Measurements from ENCODE around the gene ABCA3. TPM values are rescaled to one million over a fixed set of nuclear protein-coding genes. Genes with fewer than 3 reads are reported as not detected.

Gene ABCA3
- total RNA-seq, 1 experiment from 2014 or later, result 7.6 TPM

- no peaks in the 10 kb centered on the region for H3K4me1 Mint-ChIP-seq (ENCODE audit: low read depth, unreplicated experiment)
- intact Hi-C loops (cut with micrococcal nuclease; ENCODE audit: unreplicated experiment), result no loop called here
- no peak for DNase-seq
- CTCF ChIA-PET, result no interaction called here
- peaks cover 13% of the 10 kb centered on the region for H3K27me3 Mint-ChIP-seq (ENCODE audit: unreplicated experiment)
- H3K27ac Mint-ChIP-seq (ENCODE audit: unreplicated experiment), result no peak overlapping the region
- H3K36me3 Mint-ChIP-seq (ENCODE audit: insufficient read depth, unreplicated experiment), result peaks cover 5% of the 10 kb centered on the region
- no peaks in the 10 kb centered on the region for H3K9me3 Mint-ChIP-seq (ENCODE audit: low read depth, unreplicated experiment)
- TF ChIP-seq CTCF (IDR thresholded peaks at IDR 0.05; ENCODE audit: unreplicated experiment), result no peak
- BruUV-seq (replicated peaks), result no TSS peak
- H3K4me3 Mint-ChIP-seq (ENCODE audit: low read depth, unreplicated experiment), result no peak overlapping the region
Observed at GRCh38 chr16:2284797-2285576, 55.5 kb downstream of the ABCA3 start.

- TF ChIP-seq CTCF (IDR thresholded peaks at IDR 0.05; ENCODE audit: unreplicated experiment), result no peak
- CTCF ChIA-PET, result no interaction called here
- intact Hi-C loops (cut with micrococcal nuclease; ENCODE audit: unreplicated experiment), result no loop called here
- H3K4me3 Mint-ChIP-seq (ENCODE audit: low read depth, unreplicated experiment), result no peak overlapping the region
- no peaks in the 10 kb centered on the region for H3K9me3 Mint-ChIP-seq (ENCODE audit: low read depth, unreplicated experiment)
- DNase-seq, result no peak
- H3K36me3 Mint-ChIP-seq (ENCODE audit: insufficient read depth, unreplicated experiment), result peaks cover 5% of the 10 kb centered on the region
- no TSS peak for BruUV-seq (replicated peaks)
- peaks cover 13% of the 10 kb centered on the region for H3K27me3 Mint-ChIP-seq (ENCODE audit: unreplicated experiment)
- no peaks in the 10 kb centered on the region for H3K4me1 Mint-ChIP-seq (ENCODE audit: low read depth, unreplicated experiment)
- H3K27ac Mint-ChIP-seq (ENCODE audit: unreplicated experiment), result no peak overlapping the region
Observed at GRCh38 chr16:2284001-2284770, 56.3 kb downstream of the ABCA3 start.

- CTCF ChIA-PET, result no interaction called here
- Mint-ChIP-seq H3K27ac (ENCODE audit: unreplicated experiment) (no peak overlapping the region), H3K9me3 (ENCODE audit: low read depth, unreplicated experiment) (no peaks in the 10 kb centered on the region), H3K4me1 (ENCODE audit: low read depth, unreplicated experiment) (no peaks in the 10 kb centered on the region), H3K36me3 (ENCODE audit: insufficient read depth, unreplicated experiment) (peaks cover 5% of the 10 kb centered on the region), H3K4me3 (ENCODE audit: low read depth, unreplicated experiment) (no peak overlapping the region), H3K27me3 (ENCODE audit: unreplicated experiment) (peaks cover 14% of the 10 kb centered on the region)
- no peak for TF ChIP-seq CTCF (IDR thresholded peaks at IDR 0.05; ENCODE audit: unreplicated experiment)
- BruUV-seq (replicated peaks), result no TSS peak
- no peak for DNase-seq
- intact Hi-C loops (cut with micrococcal nuclease; ENCODE audit: unreplicated experiment), result no loop called here
Observed at GRCh38 chr16:2282866-2283555, 57.5 kb downstream of the ABCA3 start.

GRCh38 chr16:2282262-2282661 lies 58.3 kb downstream of the ABCA3 start:
- H3K36me3 Mint-ChIP-seq (ENCODE audit: insufficient read depth, unreplicated experiment), result peaks cover 5% of the 10 kb centered on the region
- H3K4me3 Mint-ChIP-seq (ENCODE audit: low read depth, unreplicated experiment), result no peak overlapping the region
- peaks cover 22% of the 10 kb centered on the region for H3K27me3 Mint-ChIP-seq (ENCODE audit: unreplicated experiment)
- no peak for DNase-seq
- CTCF ChIA-PET, result no interaction called here
- no peak overlapping the region for H3K27ac Mint-ChIP-seq (ENCODE audit: unreplicated experiment)
- no TSS peak for BruUV-seq (replicated peaks)
- H3K9me3 Mint-ChIP-seq (ENCODE audit: low read depth, unreplicated experiment), result no peaks in the 10 kb centered on the region
- H3K4me1 Mint-ChIP-seq (ENCODE audit: low read depth, unreplicated experiment), result no peaks in the 10 kb centered on the region
- intact Hi-C loops (cut with micrococcal nuclease; ENCODE audit: unreplicated experiment), result no loop called here
- no peak for TF ChIP-seq CTCF (IDR thresholded peaks at IDR 0.05; ENCODE audit: unreplicated experiment)
